NCI-H226 (cell line): ENCODE results near the gene C11orf71.

Experiments used
- DNase-seq: peaks from one replicate; pipeline ENCODE4 v3.0.0-alpha.2; 2015

C11orf71 gene

DNA sequence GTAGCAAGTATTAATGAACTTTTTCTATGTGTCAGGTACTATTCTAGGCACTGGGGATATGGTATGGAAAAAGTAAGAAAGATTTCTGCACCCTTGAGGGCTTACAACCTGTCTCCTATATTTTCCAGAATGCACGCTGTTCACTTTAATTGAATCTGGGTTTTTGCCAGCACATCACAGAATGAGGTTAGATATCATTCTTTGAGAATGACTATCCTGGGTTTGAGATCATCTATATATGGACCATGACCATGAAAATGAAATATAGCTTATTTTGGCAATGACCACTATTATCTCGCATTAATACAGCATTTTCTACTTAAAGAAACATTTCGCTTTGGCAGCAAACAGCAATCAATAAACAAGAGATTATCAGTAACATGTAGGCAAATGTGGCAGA is 46.9 kb downstream of the C11orf71 start:
- no peak for DNase-seq

DNA sequence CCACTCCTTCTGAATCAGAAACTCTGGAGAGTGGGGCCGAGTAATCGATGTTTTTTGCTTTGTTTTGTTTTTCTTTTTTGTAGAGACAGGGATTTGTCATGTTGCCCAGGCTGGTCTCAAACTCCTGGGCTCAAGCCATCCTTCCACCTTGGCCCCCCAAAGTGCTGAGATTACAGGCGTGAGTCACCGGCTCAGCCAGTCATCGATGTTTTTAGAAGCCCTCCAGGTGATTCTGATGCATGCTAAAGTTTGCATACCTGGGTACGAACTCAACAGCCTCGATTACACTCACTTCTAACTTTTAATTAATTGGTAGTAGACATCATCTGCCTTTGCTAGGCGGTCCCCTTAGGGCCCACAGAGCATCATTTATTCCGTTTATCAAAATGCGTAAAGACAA is 50.3 kb downstream of the C11orf71 start:
- no peak for DNase-seq
